Measurements from ENCODE around the gene SPC24. TPM values are rescaled to one million over a fixed set of nuclear protein-coding genes. Genes with fewer than 3 reads are reported as not detected.
"Not testable (repeated sequence)": the region's sequence is repeated elsewhere in the genome, so short reads cannot be mapped to it uniquely, and the experiment has no call there.

SPC24 gene
- total RNA-seq, 2 experiments from 2014 or later, result 60.5 to 70.9 TPM

GRCh38 chr19:11127905-11128304 lies 27.7 kb downstream of the SPC24 start:
- DNase-seq (no peak), ATAC-seq (no peak)
- no peak overlapping the region for H3K4me3 Mint-ChIP-seq
- intact Hi-C loops (cut with micrococcal nuclease), result no loop called here
- H3K9me3 Mint-ChIP-seq, result no peaks in the 10 kb centered on the region
- POLR2A ChIA-PET, result interaction anchor here (1.7 kb wide), 1 partner anchor 33 kb away, joined by 4 read pairs; no protein-coding TSS in a partner anchor
- H3K36me3 Mint-ChIP-seq (ENCODE audit: low read depth), result peaks cover 54% of the 10 kb centered on the region
- no peaks in the 10 kb centered on the region for H3K27me3 Mint-ChIP-seq
- no peak overlapping the region for H3K27ac Mint-ChIP-seq
- H3K4me1 Mint-ChIP-seq (ENCODE audit: low read depth), result peaks cover 2% of the 10 kb centered on the region
- no peak for TF ChIP-seq CTCF (IDR thresholded peaks at IDR 0.05)
- CTCF ChIA-PET, result interaction anchor here (1.2 kb wide), 1 partner anchor 191 kb away, joined by 3 read pairs; no protein-coding TSS in a partner anchor

- peak; percentile 86 for DNase-seq
- ChIA-PET POLR2A (interaction anchor here (0.6 to 1.3 kb wide), 5 partner anchors 10 to 73 kb away, joined by 3 to 5 read pairs (median 3); no protein-coding TSS in a partner anchor), CTCF (interaction anchor here (0.6 to 2.0 kb wide), 42 partner anchors 9 to 241 kb away, joined by 3 to 14 read pairs (median 4); partner anchors contain the start of gene SPC24)
- Mint-ChIP-seq H3K27me3 (no peaks in the 10 kb centered on the region), H3K4me3 (no peak overlapping the region), H3K9me3 (no peaks in the 10 kb centered on the region), H3K36me3 (ENCODE audit: low read depth) (peaks cover 48% of the 10 kb centered on the region), H3K27ac (no peak overlapping the region), H3K4me1 (ENCODE audit: low read depth) (peaks cover 2% of the 10 kb centered on the region)
- peak; percentile 87 for TF ChIP-seq CTCF (IDR thresholded peaks at IDR 0.05)
- peak; percentile 63 for ATAC-seq
- intact Hi-C loops (cut with micrococcal nuclease), result no loop called here
Measured at GRCh38 chr19:11125994-11126685, 29.4 kb downstream of the SPC24 start.

- H3K27ac Mint-ChIP-seq; H3K27me3 Mint-ChIP-seq; intact Hi-C loops (cut with micrococcal nuclease); H3K4me1 Mint-ChIP-seq (ENCODE audit: low read depth); H3K9me3 Mint-ChIP-seq; CTCF ChIA-PET; ATAC-seq; H3K4me3 Mint-ChIP-seq; DNase-seq: not testable (repeated sequence)
- H3K36me3 Mint-ChIP-seq (ENCODE audit: low read depth), result peaks cover 50% of the 10 kb centered on the region
- POLR2A ChIA-PET, result interaction anchor here (0.6 to 1.7 kb wide), 4 partner anchors 15 to 214 kb away, joined by 3 to 4 read pairs (median 3); no protein-coding TSS in a partner anchor
Measured at GRCh38 chr19:11124157-11124556, 31.4 kb downstream of the SPC24 start.

GRCh38 chr19:11123114-11123513 lies 32.5 kb downstream of the SPC24 start:
- TF ChIP-seq CTCF (IDR thresholded peaks at IDR 0.05), result no peak
- intact Hi-C loops (cut with micrococcal nuclease), result no loop called here
- H3K27ac Mint-ChIP-seq, result no peak overlapping the region
- CTCF ChIA-PET, result interaction anchor here (0.6 kb wide), 1 partner anchor 27 kb away, joined by 3 read pairs; no protein-coding TSS in a partner anchor
- POLR2A ChIA-PET, result interaction anchor here (0.6 to 1.7 kb wide), 2 partner anchors 14 to 121 kb away, joined by 4 read pairs; no protein-coding TSS in a partner anchor
- H3K27me3 Mint-ChIP-seq, result no peaks in the 10 kb centered on the region
- H3K4me1 Mint-ChIP-seq (ENCODE audit: low read depth), result peaks cover 2% of the 10 kb centered on the region
- peaks cover 53% of the 10 kb centered on the region for H3K36me3 Mint-ChIP-seq (ENCODE audit: low read depth)
- DNase-seq (no peak), ATAC-seq (no peak)
- no peak overlapping the region for H3K4me3 Mint-ChIP-seq
- H3K9me3 Mint-ChIP-seq, result no peaks in the 10 kb centered on the region

- POLR2A ChIA-PET; CTCF ChIA-PET; H3K4me3 Mint-ChIP-seq; H3K27ac Mint-ChIP-seq; ATAC-seq; H3K4me1 Mint-ChIP-seq (ENCODE audit: low read depth); H3K27me3 Mint-ChIP-seq; DNase-seq; H3K9me3 Mint-ChIP-seq; intact Hi-C loops (cut with micrococcal nuclease): not testable (repeated sequence)
- peaks cover 52% of the 10 kb centered on the region for H3K36me3 Mint-ChIP-seq (ENCODE audit: low read depth)
Measured at GRCh38 chr19:11121963-11122362, 33.6 kb downstream of the SPC24 start.

GRCh38 chr19:11116507-11116906 lies 39.1 kb downstream of the SPC24 start:
- CTCF ChIA-PET, result interaction anchor here (1.1 to 2.1 kb wide), 2 partner anchors 9 to 81 kb away, joined by 3 to 6 read pairs; no protein-coding TSS in a partner anchor
- no peak overlapping the region for H3K27ac Mint-ChIP-seq
- DNase-seq (no peak), ATAC-seq (no peak)
- no peaks in the 10 kb centered on the region for H3K4me1 Mint-ChIP-seq (ENCODE audit: low read depth)
- POLR2A ChIA-PET, result interaction anchor here (1.3 to 1.7 kb wide), 4 partner anchors 13 to 27 kb away, joined by 4 to 5 read pairs (median 5); partner anchors contain the start of gene LDLR
- no peaks in the 10 kb centered on the region for H3K9me3 Mint-ChIP-seq
- H3K27me3 Mint-ChIP-seq, result no peaks in the 10 kb centered on the region
- intact Hi-C loops (cut with micrococcal nuclease), result no loop called here
- no peak overlapping the region for H3K4me3 Mint-ChIP-seq
- H3K36me3 Mint-ChIP-seq (ENCODE audit: low read depth), result peaks cover 62% of the 10 kb centered on the region
- TF ChIP-seq CTCF (IDR thresholded peaks at IDR 0.05), result no peak

Measured in activated CD8-positive, alpha-beta T cell treated with anti-CD3 and anti-CD28 coated beads for 36 hours (primary cell).